GM18861 (cell line): ENCODE measurements around the gene GALM.
"Not testable (repeated sequence)": the region's sequence is repeated elsewhere in the genome, so short reads cannot be mapped to it uniquely, and the experiment has no call there.

Experiments used
- ATAC-seq: cut with Tn5 transposase; IDR thresholded peaks from one replicate; pipeline ENCODE4 v1.9.1; 2021; ENCODE audit not compliant: unreplicated experiment

The GALM gene

DNA sequence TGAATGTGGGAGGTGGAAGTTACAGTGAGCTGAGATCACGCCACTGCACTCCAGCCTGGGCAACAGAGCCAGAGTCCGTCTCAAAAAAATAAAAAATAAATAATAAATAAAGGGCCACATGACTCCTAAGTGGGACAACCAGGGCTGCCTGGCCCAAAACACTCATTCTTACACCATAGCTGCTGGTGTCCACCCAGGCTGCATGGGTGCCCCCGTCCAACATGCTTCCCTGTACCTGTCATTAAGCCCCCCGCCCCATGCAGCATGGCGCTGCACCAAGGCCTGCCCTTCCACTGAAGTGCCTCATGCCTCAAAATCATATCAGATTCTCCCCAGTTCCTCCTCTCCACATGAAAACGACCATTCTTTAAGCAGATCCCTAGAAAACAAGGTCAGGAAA lies 10.8 kb downstream of the GALM start:
- no peak for ATAC-seq

DNA sequence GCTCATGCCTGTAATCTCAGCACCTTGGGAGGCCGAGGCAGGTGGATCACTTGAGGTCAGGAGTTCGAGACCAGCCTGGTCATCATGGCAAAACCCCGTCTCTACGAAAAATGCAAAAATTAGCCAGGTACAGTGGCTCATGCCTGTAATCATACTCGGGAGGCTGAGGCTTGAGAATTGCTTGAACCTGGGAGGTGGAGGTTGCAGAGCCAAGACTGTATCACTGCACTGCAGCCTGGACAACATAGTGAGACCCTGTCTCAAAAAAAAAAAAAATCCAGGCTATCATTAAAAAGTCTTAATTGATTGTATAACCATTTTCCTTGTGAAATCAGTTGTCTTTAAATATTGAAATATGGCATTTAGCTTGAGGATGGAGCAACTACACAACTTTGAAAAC lies 15.0 kb downstream of the GALM start:
- ATAC-seq, result not testable (repeated sequence)

DNA sequence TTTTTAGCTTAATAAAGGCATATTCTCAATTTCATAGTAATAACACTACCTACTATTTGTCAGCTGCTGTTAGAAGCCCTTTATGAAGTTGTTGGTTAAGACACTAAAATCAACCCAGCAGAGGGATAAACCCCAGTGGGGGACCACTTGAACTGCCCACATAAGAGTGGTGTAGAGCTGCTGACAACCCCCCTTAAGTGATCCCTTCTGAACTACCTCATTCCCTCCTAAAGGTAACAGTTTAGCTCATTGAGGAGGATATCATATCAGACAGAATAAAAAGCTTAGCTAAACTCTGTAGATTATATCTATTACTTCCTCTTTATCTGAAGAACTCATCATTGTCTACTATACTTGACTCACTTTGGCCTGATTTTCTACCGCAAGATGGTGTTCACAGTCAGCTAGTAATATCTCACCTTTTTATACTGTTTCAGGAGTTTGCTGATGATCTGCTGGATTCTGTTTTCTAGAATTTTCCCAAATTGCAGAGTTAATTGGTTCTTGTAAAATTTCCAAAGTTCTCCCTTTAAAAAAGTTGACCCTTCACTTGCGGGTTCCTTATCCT lies 16.2 kb downstream of the GALM start:
- ATAC-seq, result no peak

DNA sequence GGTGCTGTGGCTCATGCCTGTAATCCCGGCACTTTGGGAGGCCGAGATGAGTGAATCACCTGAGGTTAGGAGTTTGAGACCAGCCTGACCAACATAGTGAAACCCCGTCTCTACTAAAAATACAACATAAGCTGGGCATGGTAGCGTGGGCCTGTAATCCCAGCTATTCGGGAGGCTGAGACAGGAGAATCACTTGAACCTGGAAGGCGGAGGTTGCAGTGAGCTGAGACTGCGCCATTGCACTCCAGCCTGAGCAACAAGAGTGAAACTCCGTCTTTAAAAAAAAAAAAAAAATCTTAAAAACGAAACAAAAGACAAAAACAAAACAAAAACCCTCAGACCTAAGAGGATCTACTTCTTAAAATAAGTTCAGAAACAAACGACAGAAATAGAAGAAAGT lies 16.7 kb downstream of the GALM start:
- not testable (repeated sequence) for ATAC-seq

DNA sequence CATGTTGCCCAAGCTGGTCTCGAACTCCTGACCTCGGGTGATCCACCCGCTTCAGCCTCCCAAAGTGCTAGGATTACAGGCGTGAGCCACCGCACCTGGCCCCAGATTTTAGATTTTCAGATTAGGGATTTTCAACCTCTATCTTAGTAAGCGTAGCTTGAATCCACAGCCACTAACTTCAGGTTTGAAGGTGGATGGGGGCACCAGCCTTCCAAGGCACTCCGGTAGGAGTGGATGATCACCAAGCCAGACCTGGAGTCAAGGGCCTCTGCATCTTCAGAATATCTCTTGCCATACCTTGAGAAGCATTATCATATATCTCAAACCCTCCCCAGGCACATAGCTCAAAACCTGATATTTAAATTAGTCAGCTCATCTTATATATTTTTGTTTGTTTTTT lies 17.9 kb downstream of the GALM start:
- ATAC-seq, result no peak

DNA sequence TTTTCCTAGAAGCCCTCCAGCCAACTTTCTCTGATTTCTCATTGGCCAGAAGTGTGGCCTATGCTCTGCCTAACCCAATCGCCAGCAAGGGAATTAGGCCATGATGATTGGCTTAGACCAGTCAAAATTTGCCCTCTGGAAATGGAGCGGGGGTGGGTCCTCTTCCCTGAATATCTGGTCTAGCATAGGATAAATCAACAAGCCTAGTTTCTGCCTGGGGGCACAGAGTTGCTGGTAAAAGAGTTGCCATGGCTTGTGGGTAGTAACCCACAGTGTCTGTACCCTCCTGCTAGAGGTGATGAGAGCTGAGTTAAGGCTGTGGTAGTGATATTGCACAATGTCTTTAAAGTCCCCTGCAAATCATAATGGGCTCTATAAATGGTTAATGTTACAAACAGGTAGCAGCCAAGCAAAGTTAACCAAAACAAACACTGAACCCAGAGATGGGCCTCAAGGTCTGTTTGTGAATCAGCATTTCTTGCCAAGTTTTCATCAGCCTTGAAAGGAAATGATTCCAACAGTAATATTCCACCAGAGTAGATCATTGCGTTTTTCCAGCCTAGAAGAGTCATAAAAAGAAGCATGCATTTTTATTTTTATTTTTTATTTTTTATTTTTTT lies 19.3 kb downstream of the GALM start:
- no peak for ATAC-seq

DNA sequence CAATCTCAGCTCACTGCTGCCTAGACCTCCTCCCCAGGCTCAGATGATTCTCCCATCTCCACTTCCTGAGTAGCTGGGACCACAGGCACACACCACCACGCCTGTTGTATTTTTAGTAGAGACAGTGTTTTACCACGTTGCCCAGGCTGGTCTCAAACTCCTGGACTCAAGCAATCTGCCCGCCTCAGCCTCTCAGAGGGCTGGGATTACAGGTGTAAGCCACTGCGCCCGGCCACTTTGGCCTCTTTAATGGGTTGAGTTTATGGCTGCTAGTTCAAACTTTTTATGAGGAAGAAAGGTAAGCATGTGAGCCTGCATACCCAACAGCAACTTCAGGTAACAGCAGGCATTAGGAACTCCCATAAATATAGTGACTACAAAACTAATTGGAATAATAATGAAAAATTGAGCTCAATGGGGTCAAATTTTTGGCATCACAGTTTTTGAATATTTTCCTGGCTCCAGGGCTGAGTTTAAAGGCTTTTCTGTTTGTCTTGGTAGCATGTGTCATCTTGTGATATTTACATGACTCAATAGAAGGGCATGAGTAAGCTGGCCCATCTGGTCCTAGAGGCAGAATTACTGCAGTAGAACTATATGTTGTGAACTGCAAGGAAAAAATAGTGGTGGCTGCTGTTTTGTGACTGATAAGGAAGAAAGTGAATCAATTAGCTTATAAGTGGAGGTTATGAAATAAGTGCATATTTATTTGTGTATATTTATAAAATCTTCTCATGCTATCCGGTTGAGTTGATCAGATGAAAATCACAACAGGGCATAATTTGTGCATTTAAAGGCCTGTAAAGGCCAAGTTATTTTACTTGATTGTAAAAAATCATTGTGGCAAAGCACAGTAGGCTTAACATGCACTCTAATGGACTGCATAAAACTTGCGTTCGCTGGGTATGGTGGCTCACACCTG lies 24.8 kb downstream of the GALM start:
- no peak for ATAC-seq

DNA sequence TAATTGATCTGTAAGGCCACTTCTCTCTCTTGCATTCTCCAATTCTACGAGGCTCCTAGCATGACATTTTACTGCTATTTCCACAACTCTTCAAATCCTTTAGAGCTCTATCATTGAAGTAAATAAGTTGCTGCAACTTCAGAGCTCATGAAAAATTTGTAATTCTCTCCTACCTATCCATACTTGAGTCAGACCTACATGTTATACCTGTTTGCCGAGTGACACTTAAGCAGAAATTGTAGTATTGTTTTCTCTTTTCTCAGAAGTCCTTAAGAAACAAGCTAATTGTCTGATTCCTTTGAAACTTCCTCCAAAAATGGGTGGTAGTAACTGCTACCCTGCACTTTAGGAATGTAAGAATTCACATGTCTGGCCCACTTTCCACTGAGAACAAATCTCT lies 26.1 kb downstream of the GALM start:
- ATAC-seq, result no peak

DNA sequence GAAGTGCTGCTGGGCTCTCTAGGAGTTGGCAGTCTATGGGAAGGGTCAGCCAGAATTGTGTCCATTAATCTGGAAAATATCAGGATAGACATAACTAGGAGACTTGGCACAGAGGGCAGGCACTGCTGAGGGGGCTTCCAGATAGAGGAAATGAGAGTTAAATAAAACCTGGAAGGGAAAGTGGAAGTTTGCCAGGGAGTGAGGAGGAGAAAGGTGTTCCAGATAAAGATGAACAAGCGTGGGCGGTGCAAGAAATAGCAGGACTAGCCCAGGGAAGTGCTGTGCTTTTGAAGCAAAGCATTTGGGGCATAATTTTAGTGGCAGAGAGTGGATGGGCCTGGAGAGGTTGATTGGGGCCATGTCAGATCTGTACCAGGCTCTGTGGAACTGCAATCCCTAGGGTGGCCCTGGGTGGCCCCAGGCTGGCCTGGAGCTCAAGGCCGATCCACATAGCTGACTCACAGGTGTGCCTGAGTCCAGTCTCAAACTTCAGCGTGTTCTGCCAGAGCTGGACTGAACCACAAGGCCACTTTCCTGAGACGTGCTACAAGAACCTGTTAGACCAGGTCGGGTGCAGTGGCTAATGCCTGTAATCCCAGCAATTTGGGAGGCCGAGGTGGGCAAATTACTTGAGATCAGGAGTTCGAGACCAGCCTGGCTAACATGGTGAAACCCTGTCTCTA lies 26.9 kb downstream of the GALM start:
- no peak for ATAC-seq

DNA sequence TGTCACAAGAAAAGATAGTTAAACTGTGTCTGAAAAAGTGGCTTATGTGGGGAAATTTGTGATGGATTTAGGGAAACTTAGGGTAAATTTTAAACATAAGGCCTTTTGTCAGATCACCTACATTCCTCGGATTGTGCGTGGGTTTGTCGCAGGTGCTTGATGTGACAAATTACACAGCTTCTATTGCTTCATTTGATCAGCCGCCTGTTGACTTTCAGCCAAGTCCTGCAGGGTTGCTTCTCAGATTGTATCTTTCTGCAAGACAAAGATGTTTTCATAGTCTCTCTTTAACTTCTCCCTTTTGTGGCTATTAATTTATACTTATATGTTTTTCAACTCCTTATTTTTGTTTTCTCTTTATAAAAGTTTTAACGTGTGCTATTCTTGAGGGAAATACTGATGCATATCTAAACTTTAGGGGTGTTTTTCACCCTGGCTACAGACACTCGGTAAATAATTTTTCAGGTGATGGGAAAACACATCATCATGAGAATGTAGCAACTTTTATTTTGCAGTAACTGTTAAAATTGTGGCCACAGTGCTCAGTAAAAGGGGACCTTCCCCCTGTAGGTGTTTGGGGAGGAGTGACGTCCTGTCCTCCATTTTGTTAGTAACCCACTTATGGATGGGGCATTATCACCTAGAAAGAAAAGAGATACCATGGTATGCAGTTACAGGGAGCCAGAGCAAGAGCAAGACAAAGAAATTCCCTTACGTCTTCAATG lies 31.4 kb downstream of the GALM start:
- ATAC-seq, result no peak

DNA sequence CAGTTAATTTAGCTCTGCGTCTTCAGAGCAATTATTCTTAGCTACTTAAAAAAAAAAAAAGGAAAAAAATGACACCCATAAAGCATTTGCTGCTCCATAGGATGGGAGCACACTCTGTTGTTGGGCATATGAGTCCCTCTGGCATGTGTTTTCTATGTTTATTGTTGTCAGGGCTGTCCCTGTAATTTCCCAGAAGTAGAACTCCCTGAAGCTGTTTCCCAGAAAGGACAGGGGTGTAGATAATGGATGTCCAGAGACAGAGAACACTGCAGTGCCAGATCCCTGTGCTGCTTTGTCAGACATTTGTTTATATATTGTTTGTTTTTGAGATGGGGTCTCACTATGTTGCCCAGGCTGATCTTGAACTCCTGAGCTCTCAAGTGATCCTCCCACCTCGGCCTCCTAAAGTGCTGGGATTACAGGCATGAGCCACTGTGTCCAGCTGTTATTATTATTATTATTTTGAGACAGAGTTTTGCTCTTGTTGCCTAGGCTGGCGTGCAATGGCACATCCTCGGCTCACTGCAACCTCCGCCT lies 32.6 kb downstream of the GALM start:
- no peak for ATAC-seq

DNA sequence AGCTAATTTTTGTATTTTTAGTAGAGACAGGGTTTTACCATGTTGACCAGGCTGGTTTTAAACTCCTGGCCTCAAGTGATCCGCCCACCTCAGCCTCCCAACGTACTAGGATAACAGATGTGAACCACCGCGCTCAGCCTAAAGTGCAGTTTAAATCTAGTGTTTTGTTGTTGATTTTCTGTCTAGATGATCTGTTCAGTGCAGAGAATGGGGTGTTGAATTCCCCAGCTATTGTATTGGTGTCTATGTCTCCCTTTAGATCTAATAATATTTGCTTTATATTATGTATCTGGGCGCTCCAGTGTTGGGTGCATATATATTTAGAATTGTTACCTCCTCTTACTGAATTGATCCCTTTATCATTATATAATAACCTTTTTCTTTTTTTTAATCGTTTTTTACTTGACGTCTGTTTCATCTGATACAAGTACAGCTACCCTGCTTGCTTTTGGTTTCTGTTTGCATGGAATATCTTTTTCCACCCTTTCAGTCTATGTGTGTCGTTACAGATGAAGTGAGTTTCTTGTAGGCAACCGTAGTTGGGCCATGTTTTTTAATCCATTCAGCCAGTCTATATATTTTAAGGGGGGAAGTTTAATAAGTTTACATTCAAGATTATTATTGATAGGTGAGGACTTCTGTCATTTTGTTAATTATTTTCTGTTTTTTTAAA lies 34.3 kb downstream of the GALM start:
- no peak for ATAC-seq

DNA sequence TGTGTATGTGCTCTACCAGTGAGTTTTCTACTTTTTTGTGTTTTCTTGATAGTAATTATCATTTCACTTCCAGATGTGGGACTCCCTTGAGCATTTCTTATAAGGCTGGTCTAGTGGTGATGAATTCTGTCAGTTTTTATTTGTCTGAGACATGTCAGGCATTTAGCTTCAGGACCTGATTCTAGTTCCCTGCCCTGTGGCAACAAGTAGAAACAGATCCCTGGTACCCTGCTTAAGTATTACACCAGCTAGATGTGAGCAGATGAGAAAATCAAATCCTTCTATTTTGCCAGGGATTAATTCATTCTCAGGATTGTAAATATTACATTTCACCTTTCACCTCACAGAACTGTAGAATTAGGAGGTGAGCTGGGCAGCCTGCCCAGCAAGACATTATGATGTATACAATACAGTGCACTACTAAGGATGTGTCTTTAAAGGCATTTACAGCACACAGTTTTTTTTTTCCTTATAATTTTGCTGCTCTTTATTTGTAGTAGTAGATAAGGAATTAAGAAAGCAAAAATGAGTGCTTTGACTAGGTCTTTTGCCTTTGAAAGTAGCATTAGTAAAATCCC lies 35.1 kb downstream of the GALM start:
- no peak for ATAC-seq

DNA sequence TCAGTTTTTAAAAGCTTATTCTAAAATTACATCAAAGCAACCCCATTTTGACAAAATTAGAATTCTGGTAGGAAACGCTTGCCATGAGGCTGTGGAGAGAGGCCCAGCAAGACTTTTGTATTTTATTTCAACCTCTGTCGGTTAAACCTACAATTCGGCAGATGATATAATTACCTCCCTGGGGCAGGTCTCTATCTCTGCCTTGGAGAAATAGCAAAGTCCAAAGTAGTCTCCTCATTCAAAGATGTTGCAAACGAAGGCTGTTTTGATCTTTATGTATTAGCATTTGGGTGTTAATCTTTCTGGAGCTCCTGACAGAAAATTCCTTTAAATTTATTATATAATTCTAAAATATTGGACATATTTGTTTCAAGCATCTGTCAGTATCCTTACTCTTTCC lies 35.6 kb downstream of the GALM start:
- ATAC-seq, result no peak

DNA sequence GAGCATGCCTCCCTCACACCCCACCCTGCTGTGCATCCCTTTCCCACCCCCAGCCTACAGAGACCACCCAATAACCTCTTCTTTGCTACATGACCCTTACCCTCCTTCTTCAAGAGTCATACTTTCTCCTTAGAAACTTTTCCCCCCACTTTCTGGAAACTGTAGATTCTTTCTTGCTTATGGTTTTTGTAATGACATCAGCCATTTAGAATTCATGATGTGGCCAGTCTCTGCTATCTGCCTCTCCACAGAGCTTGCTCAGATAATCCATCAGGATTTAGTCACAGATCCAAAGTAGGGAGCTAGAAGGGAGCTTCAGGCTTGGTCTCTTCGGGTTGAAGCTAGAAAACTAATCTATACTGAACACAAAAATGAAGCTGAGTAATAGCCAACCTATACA lies 36.5 kb downstream of the GALM start:
- ATAC-seq, result no peak

DNA sequence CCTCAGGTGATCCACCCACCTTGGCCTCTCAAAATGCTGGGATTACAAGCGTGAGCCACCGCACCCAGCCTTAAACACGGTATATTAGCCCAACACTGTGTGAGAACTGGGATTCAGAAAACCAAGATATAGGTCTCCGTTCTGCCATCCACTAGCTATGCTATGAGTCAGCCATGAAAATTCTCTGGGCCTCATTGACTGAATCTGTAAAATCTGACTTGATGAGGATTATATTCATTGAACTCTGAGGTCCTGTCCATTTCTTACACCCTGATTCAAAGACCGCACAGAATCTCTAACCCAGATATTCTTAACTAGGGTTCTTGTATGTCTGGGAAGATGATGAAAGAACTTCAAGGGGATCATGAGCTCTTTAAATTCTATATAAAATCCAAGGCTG lies 37.4 kb downstream of the GALM start:
- ATAC-seq, result not testable (repeated sequence)

DNA sequence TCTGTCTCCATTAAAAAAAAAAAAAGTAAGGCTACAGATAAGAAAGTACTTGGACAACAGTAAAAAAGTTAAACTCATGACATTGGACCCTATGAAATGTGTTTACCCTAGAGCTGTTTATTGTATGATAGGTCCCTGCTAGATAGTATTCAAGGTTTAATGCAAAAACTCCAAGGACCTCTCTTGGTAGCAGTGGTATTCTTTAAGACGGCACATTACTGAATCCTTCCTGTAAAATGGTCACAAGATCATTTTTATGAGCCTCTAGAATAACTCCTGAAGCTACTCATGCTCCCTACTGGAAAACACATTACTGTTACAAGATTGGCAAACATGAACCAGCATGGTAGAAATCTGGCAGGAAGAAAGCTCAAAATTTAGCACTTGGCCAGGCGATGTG lies 38.8 kb downstream of the GALM start:
- ATAC-seq, result no peak

DNA sequence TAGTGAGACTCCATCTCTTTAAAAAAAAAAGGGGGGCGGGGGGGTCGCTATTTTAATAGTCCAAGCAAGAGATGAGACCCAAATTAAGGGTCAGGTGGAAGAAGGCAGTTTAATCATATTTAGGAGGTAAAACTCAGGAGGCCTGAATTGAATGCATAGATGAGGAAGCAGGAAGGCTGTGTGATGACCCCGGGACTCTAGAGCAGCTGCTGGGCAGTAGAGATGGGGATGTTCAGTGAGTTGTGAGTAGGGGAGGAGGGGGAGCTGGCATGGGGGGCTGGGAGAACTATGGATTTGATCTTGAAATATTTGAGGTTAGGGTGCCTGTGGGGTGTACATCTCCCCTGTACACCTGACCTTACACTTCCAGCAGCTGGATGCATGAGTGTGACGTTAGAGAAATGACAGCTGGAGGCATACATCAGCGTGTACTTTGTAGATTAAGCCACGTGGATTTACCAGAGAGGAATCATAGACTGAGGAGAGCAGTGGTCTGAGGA lies 41.0 kb downstream of the GALM start:
- no peak for ATAC-seq

DNA sequence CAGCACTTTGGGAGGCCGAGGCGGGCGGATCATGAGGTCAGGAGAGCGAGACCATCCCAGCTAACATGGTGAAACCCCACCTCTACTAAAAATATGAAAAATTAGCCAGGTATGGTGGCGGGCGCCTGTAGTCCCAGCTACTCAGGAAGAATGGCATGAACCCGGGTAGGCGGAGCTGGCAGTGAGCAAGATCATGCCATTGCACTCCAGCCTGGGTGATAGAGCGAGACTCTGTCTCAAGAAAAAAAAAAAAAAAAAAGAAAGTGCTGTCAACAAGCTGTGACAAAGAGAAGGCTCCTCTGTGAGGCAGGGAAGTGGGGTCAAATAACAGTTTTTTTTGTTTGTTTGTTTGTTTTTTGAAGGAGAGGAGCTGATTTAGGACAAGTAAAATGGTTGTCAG lies 42.6 kb downstream of the GALM start:
- not testable (repeated sequence) for ATAC-seq
